PC-9 (cell line): ENCODE measurements around the gene PPP6C. TPM values are rescaled to one million over a fixed set of nuclear protein-coding genes. Genes with fewer than 3 reads are reported as not detected.
"Not testable (repeated sequence)": the region's sequence is repeated elsewhere in the genome, so short reads cannot be mapped to it uniquely, and the experiment has no call there.

Experiments used
- BruUV-seq: library from RNA; stranded (reverse); fragments of 400-500 nt; replicated peaks from 2 replicates; lab custom pipeline; 2021; lab: Mats Ljungman, UMichigan
- CTCF ChIA-PET: fragments of 300-600 bp; sonication (Branson Sonifier 250); formaldehyde crosslinking; loops from one replicate; lab custom pipeline; 2022; ENCODE audit warnings: antibody characterized with exemption; lab: Charles Lee
- POLR2A ChIA-PET: fragments of 300-600 bp; sonication (Branson Sonifier 250); formaldehyde crosslinking; loops from one replicate; lab custom pipeline; 2022; ENCODE audit warnings: antibody characterized with exemption; ENCODE audit not compliant: unreplicated experiment; lab: Charles Lee
- DNase-seq, 2 experiments: peaks; one replicate each; pipeline versions ENCODE4 v3.0.0 to v3.0.0-alpha.2; 2015 to 2022; ENCODE audit warnings: mixed read lengths in 1 of 2
- H2AFZ ChIP-seq: fragments of 200-600 bp; sonication (generic); 2 replicates; pipeline ENCODE4 v1.8.1; 2017; ENCODE audit warnings: antibody characterized with exemption
- H3F3A ChIP-seq: fragments of 200-600 bp; sonication (generic); 2 replicates; pipeline ENCODE4 v1.8.1; 2017; ENCODE audit warnings: antibody characterized with exemption, mild to moderate bottlenecking, low read depth; ENCODE audit not compliant: insufficient read depth
- H3K27ac ChIP-seq: fragments of 200-600 bp; sonication (generic); 2 replicates; pipeline ENCODE4 v1.6.1; 2016; ENCODE audit warnings: mixed run types
- H3K27me3 ChIP-seq: fragments of 200-600 bp; sonication (generic); 2 replicates; pipeline ENCODE4 v1.6.1; 2016; ENCODE audit warnings: low read depth, mixed run types; ENCODE audit not compliant: insufficient read depth
- H3K36me3 ChIP-seq: fragments of 200-600 bp; sonication (generic); 2 replicates; pipeline ENCODE4 v1.6.1; 2016; ENCODE audit warnings: low read depth, mixed run types
- H3K4me1 ChIP-seq: fragments of 200-600 bp; sonication (generic); replicated peaks from 2 replicates; pipeline ENCODE4 v1.6.1; 2016; ENCODE audit warnings: mixed run types; ENCODE audit not compliant: insufficient read depth
- H3K4me2 ChIP-seq: fragments of 200-600 bp; sonication (generic); 2 replicates; pipeline ENCODE4 v1.6.1; 2017; ENCODE audit warnings: mixed run types
- H3K4me3 ChIP-seq: fragments of 200-600 bp; sonication (generic); 2 replicates; pipeline ENCODE4 v1.6.1; 2016; ENCODE audit warnings: mixed run types
- H3K79me2 ChIP-seq: fragments of 200-600 bp; sonication (generic); 2 replicates; pipeline ENCODE4 v1.6.1; 2017; ENCODE audit warnings: low read depth, mixed run types
- H3K9me2 ChIP-seq: fragments of 200-600 bp; sonication (generic); 2 replicates; pipeline ENCODE4 v1.8.1; 2017; ENCODE audit warnings: mild to moderate bottlenecking; ENCODE audit not compliant: insufficient read depth
- H3K9me3 ChIP-seq: fragments of 200-600 bp; sonication (generic); 2 replicates; pipeline ENCODE4 v1.8.1; 2016; ENCODE audit warnings: low read depth; ENCODE audit not compliant: insufficient read depth
- H4K20me1 ChIP-seq: fragments of 200-600 bp; sonication (generic); 2 replicates; pipeline ENCODE4 v1.8.1; 2017; ENCODE audit not compliant: insufficient read depth
- EZH2 ChIP-seq: fragments of 200-600 bp; sonication (generic); IDR thresholded peaks from 2 replicates; pipeline ENCODE4 v1.8.0; 2017; ENCODE audit warnings: antibody characterized with exemption, low read depth
- intact Hi-C: fragments of 100-400 bp; cut with micrococcal nuclease; formaldehyde crosslinking; loops from one replicate; pipeline ENCODE4 v1.10.0; 2022; ENCODE audit not compliant: unreplicated experiment
- total RNA-seq: library from RNA; stranded (reverse); gene quantifications from 2 replicates; pipeline ENCODE4 v1.2.3, GENCODE V29; 2021
- TF ChIP-seq, protein P1 (sequence below): fragments of 200-600 bp; sonication (generic); conservative IDR thresholded peaks from 2 replicates; pipeline ENCODE4 v1.6.1; 2017; ENCODE audit warnings: mixed run types, antibody characterized with exemption, mild to moderate bottlenecking, moderate library complexity

PPP6C gene
- total RNA-seq, 1 experiment from 2014 or later = 49.6 TPM

- peak overlapping the region; percentile 92; the same call in 1 of the 2 replicates for H3K4me3 ChIP-seq
- H3K27ac ChIP-seq = peak overlapping the region; percentile 88
- H3F3A ChIP-seq = peaks cover 76% of the 10 kb centered on the region
- ChIA-PET POLR2A (interaction anchor here (1.0 kb wide), 1 partner anchor 1160 kb away, joined by 4 read pairs; no protein-coding TSS in a partner anchor), CTCF (interaction anchor here (0.6 kb wide), 1 partner anchor 366 kb away, joined by 3 read pairs; no protein-coding TSS in a partner anchor)
- TF ChIP-seq EZH2 = no peak
- TF ChIP-seq, protein P1, sequence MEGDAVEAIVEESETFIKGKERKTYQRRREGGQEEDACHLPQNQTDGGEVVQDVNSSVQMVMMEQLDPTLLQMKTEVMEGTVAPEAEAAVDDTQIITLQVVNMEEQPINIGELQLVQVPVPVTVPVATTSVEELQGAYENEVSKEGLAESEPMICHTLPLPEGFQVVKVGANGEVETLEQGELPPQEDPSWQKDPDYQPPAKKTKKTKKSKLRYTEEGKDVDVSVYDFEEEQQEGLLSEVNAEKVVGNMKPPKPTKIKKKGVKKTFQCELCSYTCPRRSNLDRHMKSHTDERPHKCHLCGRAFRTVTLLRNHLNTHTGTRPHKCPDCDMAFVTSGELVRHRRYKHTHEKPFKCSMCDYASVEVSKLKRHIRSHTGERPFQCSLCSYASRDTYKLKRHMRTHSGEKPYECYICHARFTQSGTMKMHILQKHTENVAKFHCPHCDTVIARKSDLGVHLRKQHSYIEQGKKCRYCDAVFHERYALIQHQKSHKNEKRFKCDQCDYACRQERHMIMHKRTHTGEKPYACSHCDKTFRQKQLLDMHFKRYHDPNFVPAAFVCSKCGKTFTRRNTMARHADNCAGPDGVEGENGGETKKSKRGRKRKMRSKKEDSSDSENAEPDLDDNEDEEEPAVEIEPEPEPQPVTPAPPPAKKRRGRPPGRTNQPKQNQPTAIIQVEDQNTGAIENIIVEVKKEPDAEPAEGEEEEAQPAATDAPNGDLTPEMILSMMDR = no peak
- H3K4me1 ChIP-seq = peaks cover 46% of the 10 kb centered on the region
- H3K4me2 ChIP-seq = peak overlapping the region; percentile 95
- peaks cover 64% of the 10 kb centered on the region for H4K20me1 ChIP-seq
- BruUV-seq = no TSS peak
- peaks cover 53% of the 10 kb centered on the region for H3K36me3 ChIP-seq
- no peaks in the 10 kb centered on the region for H3K27me3 ChIP-seq
- no peak overlapping the region for H2AFZ ChIP-seq
- no peaks in the 10 kb centered on the region for H3K9me3 ChIP-seq
- DNase-seq = no peak
- H3K79me2 ChIP-seq = peaks cover 70% of the 10 kb centered on the region
- no peaks in the 10 kb centered on the region for H3K9me2 ChIP-seq
- intact Hi-C loops = no loop called here
Measured at GRCh38 chr9:125238127-125238914, 48.7 kb upstream of the PPP6C start.

DNA sequence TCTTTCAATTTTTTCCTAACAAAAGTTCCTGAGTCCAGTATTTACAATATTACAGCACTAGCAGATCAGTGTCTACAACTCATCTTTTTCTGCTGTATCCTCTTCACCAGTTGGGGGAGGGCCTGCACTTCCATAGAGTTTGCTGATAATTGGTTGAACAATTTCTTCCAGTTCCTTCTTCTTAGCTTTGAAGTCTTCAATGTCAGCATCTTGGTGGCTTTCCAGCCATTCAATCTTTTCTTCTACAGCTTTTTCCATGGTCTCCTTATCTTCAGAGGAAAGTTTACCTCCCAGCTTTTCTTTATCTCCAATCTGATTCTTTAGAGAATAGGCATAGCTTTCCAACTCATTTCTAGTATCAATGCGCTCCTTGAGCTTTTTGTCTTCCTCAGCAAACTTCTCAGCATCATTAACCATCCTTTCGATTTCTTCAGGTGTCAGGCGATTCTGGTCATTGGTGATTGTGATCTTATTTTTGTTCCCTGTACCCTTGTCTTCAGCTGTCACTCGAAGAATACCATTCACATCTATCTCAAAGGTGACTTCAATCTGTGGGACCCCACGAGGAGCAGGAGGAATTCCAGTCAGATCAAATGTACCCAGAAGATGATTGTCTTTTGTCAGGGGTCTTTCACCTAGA is 47.0 kb upstream of the PPP6C start:
- intact Hi-C loops, H2AFZ ChIP-seq, H3K27me3 ChIP-seq, DNase-seq, H3K9me2 ChIP-seq, BruUV-seq, H3K9me3 ChIP-seq: not testable (repeated sequence)
- Histone ChIP-seq H3K79me2 (peaks cover 60% of the 10 kb centered on the region), H3F3A (peaks cover 76% of the 10 kb centered on the region), H4K20me1 (peaks cover 64% of the 10 kb centered on the region), H3K4me1 (peaks cover 36% of the 10 kb centered on the region), H3K4me2 (peak overlapping the region; percentile 95), H3K27ac (peak overlapping the region; percentile 7), H3K4me3 (peak overlapping the region; percentile 92; the same call in 1 of the 2 replicates), H3K36me3 (peaks cover 53% of the 10 kb centered on the region)
- POLR2A ChIA-PET = interaction anchor here (0.6 kb wide), 1 partner anchor 33 kb away, joined by 11 read pairs; no protein-coding TSS in a partner anchor
- CTCF ChIA-PET = interaction anchor here (0.7 kb wide), 1 partner anchor 92 kb away, joined by 3 read pairs; no protein-coding TSS in a partner anchor

- peaks cover 76% of the 10 kb centered on the region for H3F3A ChIP-seq
- POLR2A ChIA-PET = no interaction called here
- peaks cover 64% of the 10 kb centered on the region for H4K20me1 ChIP-seq
- no peaks in the 10 kb centered on the region for H3K9me3 ChIP-seq
- peaks cover 36% of the 10 kb centered on the region for H3K4me1 ChIP-seq
- peaks cover 53% of the 10 kb centered on the region for H3K36me3 ChIP-seq
- peak overlapping the region; percentile 92; the same call in 1 of the 2 replicates for H3K4me3 ChIP-seq
- no TSS peak for BruUV-seq
- CTCF ChIA-PET = no interaction called here
- H2AFZ ChIP-seq = no peak overlapping the region
- H3K27ac ChIP-seq = peak overlapping the region; percentile 7
- peak overlapping the region; percentile 95 for H3K4me2 ChIP-seq
- no peak for TF ChIP-seq EZH2
- TF ChIP-seq, protein P1 = no peak
- H3K9me2 ChIP-seq = no peaks in the 10 kb centered on the region
- H3K79me2 ChIP-seq = peaks cover 58% of the 10 kb centered on the region
- DNase-seq = no peak
- intact Hi-C loops = no loop called here
- no peaks in the 10 kb centered on the region for H3K27me3 ChIP-seq
Measured at GRCh38 chr9:125235804-125236519, 46.4 kb upstream of the PPP6C start.

DNA sequence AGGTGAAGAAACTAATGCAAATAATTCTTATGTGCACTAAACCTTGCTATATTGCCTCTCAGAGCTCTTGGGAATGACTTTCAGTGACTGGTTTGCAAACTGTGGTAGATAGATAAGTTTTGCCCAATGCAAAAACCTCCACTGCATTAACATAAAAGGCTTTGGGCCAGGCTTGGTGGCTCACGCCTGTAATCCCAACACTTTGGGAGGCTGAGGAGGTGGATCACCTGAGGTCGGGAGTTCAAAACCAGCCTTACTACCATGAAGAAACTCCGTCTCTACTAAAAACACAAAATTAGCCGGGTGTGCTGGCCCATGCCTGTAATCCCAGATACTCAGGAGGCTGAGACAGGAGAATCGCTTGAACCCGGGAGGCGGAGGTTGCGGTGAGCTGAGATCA is 44.5 kb upstream of the PPP6C start:
- H4K20me1 ChIP-seq = peaks cover 45% of the 10 kb centered on the region
- CTCF ChIA-PET, DNase-seq, H3K4me2 ChIP-seq, H3K4me3 ChIP-seq, H2AFZ ChIP-seq, intact Hi-C loops, BruUV-seq, H3K27me3 ChIP-seq, H3K9me2 ChIP-seq, H3K9me3 ChIP-seq: not testable (repeated sequence)
- peaks cover 65% of the 10 kb centered on the region for H3F3A ChIP-seq
- peak overlapping the region; percentile 30 for H3K27ac ChIP-seq
- POLR2A ChIA-PET = interaction anchor here (0.5 to 0.6 kb wide), 2 partner anchors 89 to 1586 kb away, joined by 4 to 16 read pairs; no protein-coding TSS in a partner anchor
- peaks cover 31% of the 10 kb centered on the region for H3K4me1 ChIP-seq
- H3K36me3 ChIP-seq = peaks cover 38% of the 10 kb centered on the region
- H3K79me2 ChIP-seq = peaks cover 39% of the 10 kb centered on the region
